ENCODE results near the gene CNOT6. TPM values are rescaled to one million over a fixed set of nuclear protein-coding genes. Genes with fewer than 3 reads are reported as not detected.
"Not testable (repeated sequence)": the region's sequence is repeated elsewhere in the genome, so short reads cannot be mapped to it uniquely, and the experiment has no call there.

The CNOT6 gene
- total and polyA plus RNA-seq, 8 donors, result 4.7 to 38.2 (median 12.5) TPM

- no peak for DNase-seq
- H3K27ac ChIP-seq, result no peak overlapping the region
- intact Hi-C loops (cut with DNase I; ENCODE audit: low total_unique reads), result no loop called here
- TF ChIP-seq CTCF (IDR thresholded peaks at IDR 0.05) (no peak), POLR2A (IDR thresholded peaks at IDR 0.05) (no peak), EP300 (IDR thresholded peaks at IDR 0.05) (no peak), POLR2AphosphoS5 (IDR thresholded peaks at IDR 0.05) (no peak)
- 91 to 94% (median 93%) methylated on average over 10 to 11 of the region's 11 CpGs for WGBS, 5 donors
- no peaks in the 10 kb centered on the region for H3K27me3 ChIP-seq
- H3K4me1 ChIP-seq, result peaks cover 15 to 33% (median 29%) of the 10 kb centered on the region in 4 donors
- H3K9me3 ChIP-seq, result no peaks in the 10 kb centered on the region
- H3K36me3 ChIP-seq, result no peaks in the 10 kb centered on the region
- H3K4me3 ChIP-seq, result no peak overlapping the region
Observed at GRCh38 chr5:180492226-180492903, 1.8 kb upstream of the CNOT6 start.

GRCh38 chr5:180494510-180495181 is 467 bp downstream of the CNOT6 start:
- intact Hi-C loops (cut with DNase I; ENCODE audit: low total_unique reads), result no loop called here
- Histone ChIP-seq H3K4me3 (peak overlapping the region; percentile 80 to 100 (median 92)), H3K27me3 (no peaks in the 10 kb centered on the region), H3K36me3 (no peaks in the 10 kb centered on the region), H3K4me1 (peaks cover 15 to 55% (median 39%) of the 10 kb centered on the region in 4 donors), H3K27ac (peak overlapping the region; percentile 92 to 98 (median 94)), H3K9me3 (no peaks in the 10 kb centered on the region)
- WGBS, 5 donors, result 0 to 1% (median 0%) methylated on average over 8 to 92 of the region's 92 CpGs
- no peak for TF ChIP-seq EP300 (IDR thresholded peaks at IDR 0.05)
- TF ChIP-seq POLR2A (IDR thresholded peaks at IDR 0.05), result no peak
- no peak for TF ChIP-seq POLR2AphosphoS5 (IDR thresholded peaks at IDR 0.05)
- no peak for TF ChIP-seq CTCF (IDR thresholded peaks at IDR 0.05)
- DNase-seq, result peak; percentile 50 to 78

GRCh38 chr5:180495292-180495691 is 1.1 kb downstream of the CNOT6 start:
- H3K27ac ChIP-seq, result peak overlapping the region in 4 of 5 donors; percentile 92 to 97 (median 93)
- no peaks in the 10 kb centered on the region for H3K9me3 ChIP-seq
- H3K4me1 ChIP-seq, result peaks cover 15 to 60% (median 42%) of the 10 kb centered on the region in 4 donors
- TF ChIP-seq EP300 (IDR thresholded peaks at IDR 0.05), result no peak
- TF ChIP-seq POLR2AphosphoS5 (IDR thresholded peaks at IDR 0.05), result no peak
- no peak for TF ChIP-seq POLR2A (IDR thresholded peaks at IDR 0.05)
- WGBS, 5 donors, result 7 to 19% (median 10%) methylated on average over 7 of the region's 7 CpGs
- peak in 1 of 2 donors; percentile 23 for DNase-seq
- no peaks in the 10 kb centered on the region for H3K27me3 ChIP-seq
- intact Hi-C loops (cut with DNase I; ENCODE audit: low total_unique reads), result no loop called here
- no peaks in the 10 kb centered on the region for H3K36me3 ChIP-seq
- H3K4me3 ChIP-seq, result peak overlapping the region; percentile 80 to 100 (median 92)

GRCh38 chr5:180495991-180496741 is 2.0 kb downstream of the CNOT6 start:
- Histone ChIP-seq H3K27me3 (no peaks in the 10 kb centered on the region), H3K36me3 (no peaks in the 10 kb centered on the region), H3K27ac (no peak overlapping the region), H3K9me3 (no peaks in the 10 kb centered on the region), H3K4me3 (peak overlapping the region in 2 of 4 donors; percentile 80 to 98), H3K4me1 (peaks cover 15 to 60% (median 43%) of the 10 kb centered on the region in 4 donors)
- intact Hi-C loops (cut with DNase I; ENCODE audit: low total_unique reads), result no loop called here
- no peak for TF ChIP-seq CTCF (IDR thresholded peaks at IDR 0.05)
- TF ChIP-seq EP300 (IDR thresholded peaks at IDR 0.05), result no peak
- no peak for TF ChIP-seq POLR2AphosphoS5 (IDR thresholded peaks at IDR 0.05)
- TF ChIP-seq POLR2A (IDR thresholded peaks at IDR 0.05), result no peak
- WGBS, 5 donors, result 85 to 89% (median 86%) methylated on average over 18 of the region's 18 CpGs
- no peak for DNase-seq

- DNase-seq; H3K27me3 ChIP-seq; H3K27ac ChIP-seq; H3K9me3 ChIP-seq; H3K36me3 ChIP-seq; H3K4me3 ChIP-seq; intact Hi-C loops (cut with DNase I; ENCODE audit: low total_unique reads): not testable (repeated sequence)
- 89 to 97% (median 94%) methylated on average over 9 of the region's 9 CpGs for WGBS, 5 donors
- peaks cover 15 to 65% (median 43%) of the 10 kb centered on the region in 4 donors for H3K4me1 ChIP-seq
Observed at GRCh38 chr5:180496806-180497205, 2.6 kb downstream of the CNOT6 start.

GRCh38 chr5:180497865-180498264 is 3.7 kb downstream of the CNOT6 start:
- intact Hi-C loops (cut with DNase I; ENCODE audit: low total_unique reads); DNase-seq; H3K4me3 ChIP-seq; H3K27ac ChIP-seq; H3K36me3 ChIP-seq; H3K27me3 ChIP-seq; H3K9me3 ChIP-seq: not testable (repeated sequence)
- H3K4me1 ChIP-seq, result peaks cover 15 to 73% (median 48%) of the 10 kb centered on the region in 4 donors
- WGBS, 5 donors, result 82 to 89% (median 84%) methylated on average over 7 of the region's 7 CpGs

All from stomach (tissue), 9 donors.